Measurements from ENCODE around the gene SH3GLB2. TPM values are rescaled to one million over a fixed set of nuclear protein-coding genes. Genes with fewer than 3 reads are reported as not detected.

The SH3GLB2 gene
- total and polyA plus RNA-seq, 11 donors: 27.3 to 42.7 (median 35.4) TPM

GRCh38 chr9:129075996-129076639 is 48.0 kb upstream of the SH3GLB2 start:
- 83 to 88% (median 85%) methylated on average over 14 to 16 of the region's 16 CpGs for WGBS, 4 donors
- Histone ChIP-seq H3K9me3 (no peaks in the 10 kb centered on the region), H3K27me3 (no peaks in the 10 kb centered on the region), H3K4me3 (no peak overlapping the region), H3K27ac (no peak overlapping the region), H3K4me1 (peaks cover 0 to 7% (median 5%) of the 10 kb centered on the region in 12 donors), H3K36me3 (peaks cover 0 to 6% (median 1%) of the 10 kb centered on the region in 9 donors)
- intact Hi-C loops (cut with DNase I): no loop called here
- ATAC-seq (no peak), DNase-seq (peak in 1 of 5 donors; percentile 48)
- no peak for TF ChIP-seq POLR2A (IDR thresholded peaks at IDR 0.05)
- TF ChIP-seq, protein P1, sequence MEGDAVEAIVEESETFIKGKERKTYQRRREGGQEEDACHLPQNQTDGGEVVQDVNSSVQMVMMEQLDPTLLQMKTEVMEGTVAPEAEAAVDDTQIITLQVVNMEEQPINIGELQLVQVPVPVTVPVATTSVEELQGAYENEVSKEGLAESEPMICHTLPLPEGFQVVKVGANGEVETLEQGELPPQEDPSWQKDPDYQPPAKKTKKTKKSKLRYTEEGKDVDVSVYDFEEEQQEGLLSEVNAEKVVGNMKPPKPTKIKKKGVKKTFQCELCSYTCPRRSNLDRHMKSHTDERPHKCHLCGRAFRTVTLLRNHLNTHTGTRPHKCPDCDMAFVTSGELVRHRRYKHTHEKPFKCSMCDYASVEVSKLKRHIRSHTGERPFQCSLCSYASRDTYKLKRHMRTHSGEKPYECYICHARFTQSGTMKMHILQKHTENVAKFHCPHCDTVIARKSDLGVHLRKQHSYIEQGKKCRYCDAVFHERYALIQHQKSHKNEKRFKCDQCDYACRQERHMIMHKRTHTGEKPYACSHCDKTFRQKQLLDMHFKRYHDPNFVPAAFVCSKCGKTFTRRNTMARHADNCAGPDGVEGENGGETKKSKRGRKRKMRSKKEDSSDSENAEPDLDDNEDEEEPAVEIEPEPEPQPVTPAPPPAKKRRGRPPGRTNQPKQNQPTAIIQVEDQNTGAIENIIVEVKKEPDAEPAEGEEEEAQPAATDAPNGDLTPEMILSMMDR (IDR thresholded peaks at IDR 0.05): no peak

DNA sequence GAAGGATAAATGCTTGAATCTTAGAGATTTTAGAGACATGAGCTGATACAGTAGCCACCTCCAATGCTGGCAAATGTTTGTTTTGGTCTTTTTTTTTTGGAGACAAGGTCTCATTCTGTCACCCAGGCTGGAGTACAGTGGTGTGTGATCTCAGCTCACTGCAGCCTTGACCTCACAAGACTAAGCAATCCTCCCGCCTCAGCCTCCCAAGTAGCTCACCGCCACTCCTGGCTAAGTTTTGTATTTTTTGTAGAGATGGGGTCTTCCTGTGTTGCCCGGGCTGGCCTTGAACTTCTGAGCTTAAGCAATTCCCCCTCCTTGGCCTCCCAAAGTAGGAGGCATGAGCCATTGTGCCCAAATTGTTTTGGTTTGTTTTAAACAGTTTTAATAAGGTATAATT is 46.0 kb upstream of the SH3GLB2 start:
- no peak for TF ChIP-seq POLR2A (IDR thresholded peaks at IDR 0.05)
- TF ChIP-seq, protein P1 (IDR thresholded peaks at IDR 0.05): no peak
- DNase-seq (no peak), ATAC-seq (no peak)
- Histone ChIP-seq H3K4me1 (peaks cover 0 to 19% (median 6%) of the 10 kb centered on the region in 12 donors), H3K9me3 (no peaks in the 10 kb centered on the region), H3K27ac (no peak overlapping the region), H3K4me3 (no peak overlapping the region), H3K36me3 (peaks cover 0 to 17% (median 3%) of the 10 kb centered on the region in 9 donors), H3K27me3 (no peaks in the 10 kb centered on the region)
- intact Hi-C loops (cut with DNase I): no loop called here
- WGBS, 4 donors: 82 to 90% (median 88%) methylated on average over 3 of the region's 3 CpGs

DNA sequence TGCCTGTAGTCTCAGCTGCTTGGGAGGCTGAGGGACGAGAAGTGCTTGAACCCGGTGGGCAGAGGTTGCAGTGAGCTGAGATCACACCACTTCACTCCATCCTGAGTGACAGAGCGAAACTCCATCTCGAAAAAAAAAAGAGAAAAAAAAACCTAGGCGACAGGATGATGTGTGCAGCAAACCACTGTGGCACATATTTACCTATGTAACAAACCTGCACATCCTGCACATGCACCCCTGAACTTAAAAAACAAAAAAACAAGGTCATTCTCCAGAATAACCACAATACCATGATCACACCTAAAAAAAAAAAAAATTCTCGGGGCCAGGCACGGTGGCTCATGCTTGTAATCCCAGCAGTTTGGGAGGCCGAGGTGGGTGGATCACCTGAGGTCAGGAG is 45.3 kb upstream of the SH3GLB2 start:
- no peak overlapping the region for H3K4me3 ChIP-seq
- no peak for TF ChIP-seq POLR2A (IDR thresholded peaks at IDR 0.05)
- TF ChIP-seq, protein P1 (IDR thresholded peaks at IDR 0.05): no peak
- intact Hi-C loops (cut with DNase I): no loop called here
- H3K4me1 ChIP-seq: peaks cover 0 to 26% (median 10%) of the 10 kb centered on the region in 12 donors
- 86 to 89% (median 87%) methylated on average over 8 of the region's 8 CpGs for WGBS, 4 donors
- no peak overlapping the region for H3K27ac ChIP-seq
- DNase-seq (no peak), ATAC-seq (no peak)
- peaks cover 0 to 24% (median 10%) of the 10 kb centered on the region in 9 donors for H3K36me3 ChIP-seq
- H3K27me3 ChIP-seq: no peaks in the 10 kb centered on the region
- H3K9me3 ChIP-seq: no peaks in the 10 kb centered on the region

GRCh38 chr9:129072171-129072570 is 44.0 kb upstream of the SH3GLB2 start:
- H3K27ac ChIP-seq: no peak overlapping the region
- H3K27me3 ChIP-seq: no peaks in the 10 kb centered on the region
- intact Hi-C loops (cut with DNase I): no loop called here
- peaks cover 0 to 36% (median 22%) of the 10 kb centered on the region in 9 donors for H3K36me3 ChIP-seq
- no peak for ATAC-seq
- peaks cover 0 to 28% (median 11%) of the 10 kb centered on the region in 12 donors for H3K4me1 ChIP-seq
- no peak for TF ChIP-seq POLR2A (IDR thresholded peaks at IDR 0.05)
- TF ChIP-seq, protein P1 (IDR thresholded peaks at IDR 0.05): no peak
- WGBS, 4 donors: 55 to 64% (median 62%) methylated on average over 8 to 9 of the region's 9 CpGs
- no peak overlapping the region for H3K4me3 ChIP-seq
- no peak for DNase-seq
- H3K9me3 ChIP-seq: no peaks in the 10 kb centered on the region
